ENCODE measurements around the gene PLA2G4D. TPM values are rescaled to one million over a fixed set of nuclear protein-coding genes. Genes with fewer than 3 reads are reported as not detected.

PLA2G4D gene
- polyA plus RNA-seq, 1 of the 3 experiments (the other 2 are of a cell fraction), result not detected

DNA sequence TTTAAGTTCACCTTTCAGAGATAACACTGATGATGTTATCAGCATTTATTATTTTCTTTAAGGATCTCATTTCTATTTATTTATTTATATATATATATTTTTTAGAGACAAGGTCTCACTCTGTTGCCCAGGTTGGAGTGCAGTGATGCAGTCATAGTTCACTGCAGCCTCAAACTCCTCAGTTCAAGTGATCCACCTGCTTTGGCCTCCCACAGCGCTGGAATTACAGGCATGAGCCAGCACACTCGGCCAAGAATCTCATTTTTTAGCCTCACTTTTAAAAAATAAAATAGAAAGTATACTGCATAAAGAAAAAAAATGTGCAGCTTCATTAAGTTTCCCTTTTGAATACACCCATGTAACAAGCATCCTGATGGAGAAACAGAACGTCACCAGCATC lies 35.6 kb downstream of the PLA2G4D start:
- 53% methylated on average over 3 of the region's 3 CpGs for WGBS (ENCODE audit: low lambda C conversion rate)
- H3K4me3 ChIP-seq (ENCODE audit: low read depth in 2 of 2, low read length in 1 of 2), result no peak overlapping the region
- no peak overlapping the region for H3K27ac ChIP-seq (ENCODE audit: low read depth in 2 of 2, low read length in 1 of 2)
- POLR2A ChIA-PET, result no interaction called here
- no peaks in the 10 kb centered on the region for H3K9me3 ChIP-seq
- no peaks in the 10 kb centered on the region for H3K9me2 ChIP-seq
- H3K27me3 ChIP-seq (ENCODE audit: insufficient read depth), result peaks cover 6% of the 10 kb centered on the region; the same call in 1 of the 2 replicates
- no peak overlapping the region for H3K9ac ChIP-seq
- H2AFZ ChIP-seq (ENCODE audit: low read depth), result no peak overlapping the region
- no peak for TF ChIP-seq USF1 (IDR thresholded peaks at IDR 0.05; ENCODE audit: borderline replicate concordance, low read depth)
- no peak for TF ChIP-seq GABPA (IDR thresholded peaks at IDR 0.05; ENCODE audit: low read depth)
- TF ChIP-seq, protein P1, sequence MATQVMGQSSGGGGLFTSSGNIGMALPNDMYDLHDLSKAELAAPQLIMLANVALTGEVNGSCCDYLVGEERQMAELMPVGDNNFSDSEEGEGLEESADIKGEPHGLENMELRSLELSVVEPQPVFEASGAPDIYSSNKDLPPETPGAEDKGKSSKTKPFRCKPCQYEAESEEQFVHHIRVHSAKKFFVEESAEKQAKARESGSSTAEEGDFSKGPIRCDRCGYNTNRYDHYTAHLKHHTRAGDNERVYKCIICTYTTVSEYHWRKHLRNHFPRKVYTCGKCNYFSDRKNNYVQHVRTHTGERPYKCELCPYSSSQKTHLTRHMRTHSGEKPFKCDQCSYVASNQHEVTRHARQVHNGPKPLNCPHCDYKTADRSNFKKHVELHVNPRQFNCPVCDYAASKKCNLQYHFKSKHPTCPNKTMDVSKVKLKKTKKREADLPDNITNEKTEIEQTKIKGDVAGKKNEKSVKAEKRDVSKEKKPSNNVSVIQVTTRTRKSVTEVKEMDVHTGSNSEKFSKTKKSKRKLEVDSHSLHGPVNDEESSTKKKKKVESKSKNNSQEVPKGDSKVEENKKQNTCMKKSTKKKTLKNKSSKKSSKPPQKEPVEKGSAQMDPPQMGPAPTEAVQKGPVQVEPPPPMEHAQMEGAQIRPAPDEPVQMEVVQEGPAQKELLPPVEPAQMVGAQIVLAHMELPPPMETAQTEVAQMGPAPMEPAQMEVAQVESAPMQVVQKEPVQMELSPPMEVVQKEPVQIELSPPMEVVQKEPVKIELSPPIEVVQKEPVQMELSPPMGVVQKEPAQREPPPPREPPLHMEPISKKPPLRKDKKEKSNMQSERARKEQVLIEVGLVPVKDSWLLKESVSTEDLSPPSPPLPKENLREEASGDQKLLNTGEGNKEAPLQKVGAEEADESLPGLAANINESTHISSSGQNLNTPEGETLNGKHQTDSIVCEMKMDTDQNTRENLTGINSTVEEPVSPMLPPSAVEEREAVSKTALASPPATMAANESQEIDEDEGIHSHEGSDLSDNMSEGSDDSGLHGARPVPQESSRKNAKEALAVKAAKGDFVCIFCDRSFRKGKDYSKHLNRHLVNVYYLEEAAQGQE (IDR thresholded peaks at IDR 0.05; ENCODE audit: low read depth, low read length), result no peak
- no peak for TF ChIP-seq JUND (IDR thresholded peaks at IDR 0.05)
- TF ChIP-seq FOXJ3 (CRISPR knock-in tag; IDR thresholded peaks at IDR 0.05), result no peak
- TF ChIP-seq TCF12 (IDR thresholded peaks at IDR 0.05), result no peak
- no peak for TF ChIP-seq CHD2 (IDR thresholded peaks at IDR 0.05; ENCODE audit: low read length, partially characterized antibody)
- TF ChIP-seq RAD21 (IDR thresholded peaks at IDR 0.05; ENCODE audit: low read length), result no peak
- TF ChIP-seq MAX (IDR thresholded peaks at IDR 0.05; ENCODE audit: low read depth), result no peak
- no peak for TF ChIP-seq PBX3 (IDR thresholded peaks at IDR 0.05)
- TF ChIP-seq POLR2AphosphoS5 (IDR thresholded peaks at IDR 0.05; ENCODE audit: low read depth, low read length), result no peak
- TF ChIP-seq EZH2phosphoT487 (IDR thresholded peaks at IDR 0.05; ENCODE audit: borderline replicate concordance, low read depth), result no peak
- no peak for TF ChIP-seq RFX5 (IDR thresholded peaks at IDR 0.05; ENCODE audit: low read length)
- no peak for TF ChIP-seq TEAD4 (IDR thresholded peaks at IDR 0.05; ENCODE audit: borderline replicate concordance, insufficient read depth)
- TF ChIP-seq ZBTB33 (IDR thresholded peaks at IDR 0.05; ENCODE audit: borderline replicate concordance, low read depth), result no peak
- no peak for TF ChIP-seq RXRA (IDR thresholded peaks at IDR 0.05; ENCODE audit: borderline replicate concordance, low read depth)
- TF ChIP-seq, protein P2, sequence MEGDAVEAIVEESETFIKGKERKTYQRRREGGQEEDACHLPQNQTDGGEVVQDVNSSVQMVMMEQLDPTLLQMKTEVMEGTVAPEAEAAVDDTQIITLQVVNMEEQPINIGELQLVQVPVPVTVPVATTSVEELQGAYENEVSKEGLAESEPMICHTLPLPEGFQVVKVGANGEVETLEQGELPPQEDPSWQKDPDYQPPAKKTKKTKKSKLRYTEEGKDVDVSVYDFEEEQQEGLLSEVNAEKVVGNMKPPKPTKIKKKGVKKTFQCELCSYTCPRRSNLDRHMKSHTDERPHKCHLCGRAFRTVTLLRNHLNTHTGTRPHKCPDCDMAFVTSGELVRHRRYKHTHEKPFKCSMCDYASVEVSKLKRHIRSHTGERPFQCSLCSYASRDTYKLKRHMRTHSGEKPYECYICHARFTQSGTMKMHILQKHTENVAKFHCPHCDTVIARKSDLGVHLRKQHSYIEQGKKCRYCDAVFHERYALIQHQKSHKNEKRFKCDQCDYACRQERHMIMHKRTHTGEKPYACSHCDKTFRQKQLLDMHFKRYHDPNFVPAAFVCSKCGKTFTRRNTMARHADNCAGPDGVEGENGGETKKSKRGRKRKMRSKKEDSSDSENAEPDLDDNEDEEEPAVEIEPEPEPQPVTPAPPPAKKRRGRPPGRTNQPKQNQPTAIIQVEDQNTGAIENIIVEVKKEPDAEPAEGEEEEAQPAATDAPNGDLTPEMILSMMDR (IDR thresholded peaks at IDR 0.05), result no peak
- H3F3A ChIP-seq (replicated peaks; ENCODE audit: insufficient read depth), result no peaks in the 10 kb centered on the region
- no peak for DNase-seq
- CTCF ChIA-PET, result interaction anchor here (0.6 to 17.2 kb wide), 5 partner anchors 13 to 71 kb away, joined by 3 to 293 read pairs (median 9); no protein-coding TSS in a partner anchor
- no peaks in the 10 kb centered on the region for H3K79me2 ChIP-seq (ENCODE audit: insufficient read depth)
- no peak overlapping the region for H3K4me2 ChIP-seq
- no peaks in the 10 kb centered on the region for H4K20me1 ChIP-seq (ENCODE audit: insufficient read depth)
- peaks cover 0 to 8% of the 10 kb centered on the region in 2 experiments; a peak in 2 of 4 replicates for H3K4me1 ChIP-seq (ENCODE audit: control insufficient read depth in 1 of 2, insufficient read depth in 2 of 2, low read depth in 1 of 2, low read length in 1 of 2)
- no peaks in the 10 kb centered on the region for H3K36me3 ChIP-seq (replicated peaks in 1 of 2; ENCODE audit: control insufficient read depth in 1 of 2, insufficient read depth in 2 of 2, low read length in 1 of 2)

Measured in SK-N-SH (cell line).